Choroid plexus epithelial cell (primary cell): ENCODE results near the gene CALN1.

Source experiments
- DNase-seq: peaks from one replicate; pipeline ENCODE4 v3.0.0-alpha.2; 2010; ENCODE audit warnings: low read depth
- H3K4me3 ChIP-seq: 2 replicates; pipeline ENCODE4 v1.5.1; 2011; ENCODE audit warnings: low read depth, mild to moderate bottlenecking, control low read depth, low read length, moderate library complexity
- CTCF ChIP-seq: conservative IDR thresholded peaks from 2 replicates; pipeline ENCODE4 v1.5.1; 2011; ENCODE audit warnings: low read depth, mild to moderate bottlenecking, control low read depth, inconsistent platforms, low read length, moderate library complexity

CALN1 gene

GRCh38 chr7:72101444-72101843, 310.7 kb downstream of the CALN1 start:
- TF ChIP-seq CTCF = no peak
- no peak for DNase-seq
- no peak overlapping the region for H3K4me3 ChIP-seq

- no peak for DNase-seq
- no peak overlapping the region for H3K4me3 ChIP-seq
- no peak for TF ChIP-seq CTCF
These were observed 312.4 kb downstream of the CALN1 start for GRCh38 chr7:72099784-72100183.

GRCh38 chr7:72098807-72099580, 313.1 kb downstream of the CALN1 start:
- no peak for DNase-seq
- H3K4me3 ChIP-seq = no peak overlapping the region
- TF ChIP-seq CTCF = no peak

GRCh38 chr7:72097226-72097625, 314.9 kb downstream of the CALN1 start:
- H3K4me3 ChIP-seq = no peak overlapping the region
- no peak for DNase-seq
- no peak for TF ChIP-seq CTCF

- no peak overlapping the region for H3K4me3 ChIP-seq
- TF ChIP-seq CTCF = no peak
- DNase-seq = no peak
These were observed 319.4 kb downstream of the CALN1 start for GRCh38 chr7:72092769-72093168.

GRCh38 chr7:72087926-72088325, 324.2 kb downstream of the CALN1 start:
- DNase-seq = no peak
- TF ChIP-seq CTCF = no peak
- H3K4me3 ChIP-seq = no peak overlapping the region

GRCh38 chr7:72080865-72081510, 331.1 kb downstream of the CALN1 start:
- TF ChIP-seq CTCF = no peak
- no peak for DNase-seq
- no peak overlapping the region for H3K4me3 ChIP-seq
